HT-29 (cell line): Measurements from ENCODE around the gene MED13L. TPM values are rescaled to one million over a fixed set of nuclear protein-coding genes. Genes with fewer than 3 reads are reported as not detected.
"Not testable (repeated sequence)": the region's sequence is repeated elsewhere in the genome, so short reads cannot be mapped to it uniquely, and the experiment has no call there.

Experiments used
- DNase-seq: peaks from one replicate; pipeline ENCODE4 v3.0.0-alpha.2; 2015; ENCODE audit warnings: low spot score
- total RNA-seq: library from RNA; depleted of rRNA; stranded (reverse); fragments of >200 nt; shearing (Covaris generic); gene quantifications from 2 replicates; pipeline ENCODE4 v1.2.3, GENCODE V29; 2014

MED13L gene
- total RNA-seq, 1 experiment from 2014 or later = 23.8 TPM

GRCh38 chr12:116303929-116304328 is 26.4 kb upstream of the MED13L start:
- no peak for DNase-seq

DNA sequence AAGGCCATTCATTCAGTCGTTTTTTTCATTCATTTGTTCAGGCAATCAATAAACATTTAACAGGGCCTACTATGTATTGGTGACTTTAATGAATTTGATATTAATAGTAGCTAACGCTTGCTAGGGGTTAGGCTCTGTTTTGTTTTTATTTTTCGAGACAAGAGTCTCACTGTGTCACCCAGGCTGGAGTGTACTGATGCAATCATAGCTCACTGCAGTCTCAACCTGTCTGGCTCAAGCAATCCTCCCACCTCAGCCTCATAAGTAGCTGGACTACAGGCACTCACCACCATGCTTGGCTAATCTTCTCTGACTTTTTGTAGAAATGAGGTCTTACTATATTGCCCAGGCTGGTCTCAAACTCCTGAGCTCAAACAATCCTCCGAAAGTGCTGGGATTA is 25.6 kb upstream of the MED13L start:
- no peak for DNase-seq

GRCh38 chr12:116302166-116303058 is 24.9 kb upstream of the MED13L start:
- no peak for DNase-seq

GRCh38 chr12:116301621-116302020 is 24.1 kb upstream of the MED13L start:
- no peak for DNase-seq

- no peak for DNase-seq
Measured at GRCh38 chr12:116299665-116300328, 22.3 kb upstream of the MED13L start.

DNA sequence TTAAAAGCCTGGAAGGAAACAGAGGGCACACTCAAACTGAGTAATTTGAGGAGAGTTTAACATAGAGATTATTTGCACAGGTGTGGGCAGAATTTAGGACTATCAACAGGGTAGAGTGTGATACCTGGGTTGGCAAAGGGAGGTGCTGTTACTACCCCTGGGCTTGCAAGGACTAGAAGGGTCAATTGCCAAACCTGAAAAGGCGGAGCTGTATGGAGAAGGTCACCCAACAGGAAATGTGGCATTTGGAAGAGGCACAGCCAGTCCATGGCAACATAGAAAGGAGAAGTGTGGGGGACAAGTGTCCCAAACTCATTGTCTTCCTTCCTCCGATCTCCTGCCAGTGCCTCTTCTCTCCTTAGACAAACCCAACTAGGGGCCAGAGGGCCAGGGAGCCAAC is 21.6 kb upstream of the MED13L start:
- no peak for DNase-seq

DNA sequence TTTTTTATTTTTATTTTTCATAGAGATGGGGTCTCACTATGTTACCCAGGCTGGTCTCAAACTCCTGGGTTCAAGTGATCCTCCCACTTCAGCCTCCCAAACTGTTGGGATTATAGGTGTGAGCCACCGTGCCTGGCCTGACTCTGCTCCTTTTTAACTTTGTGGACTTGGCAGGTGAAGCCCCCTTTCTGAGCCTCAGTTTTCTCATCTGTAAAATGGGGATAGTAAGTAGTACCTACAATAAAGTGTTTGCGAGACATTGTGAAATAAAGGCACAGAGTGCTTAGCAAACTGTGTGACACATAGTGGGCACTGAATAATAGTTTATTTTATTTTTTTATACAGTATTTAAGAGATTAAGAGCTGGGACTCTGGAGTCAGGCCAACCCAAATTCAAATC is 21.1 kb upstream of the MED13L start:
- no peak for DNase-seq

DNA sequence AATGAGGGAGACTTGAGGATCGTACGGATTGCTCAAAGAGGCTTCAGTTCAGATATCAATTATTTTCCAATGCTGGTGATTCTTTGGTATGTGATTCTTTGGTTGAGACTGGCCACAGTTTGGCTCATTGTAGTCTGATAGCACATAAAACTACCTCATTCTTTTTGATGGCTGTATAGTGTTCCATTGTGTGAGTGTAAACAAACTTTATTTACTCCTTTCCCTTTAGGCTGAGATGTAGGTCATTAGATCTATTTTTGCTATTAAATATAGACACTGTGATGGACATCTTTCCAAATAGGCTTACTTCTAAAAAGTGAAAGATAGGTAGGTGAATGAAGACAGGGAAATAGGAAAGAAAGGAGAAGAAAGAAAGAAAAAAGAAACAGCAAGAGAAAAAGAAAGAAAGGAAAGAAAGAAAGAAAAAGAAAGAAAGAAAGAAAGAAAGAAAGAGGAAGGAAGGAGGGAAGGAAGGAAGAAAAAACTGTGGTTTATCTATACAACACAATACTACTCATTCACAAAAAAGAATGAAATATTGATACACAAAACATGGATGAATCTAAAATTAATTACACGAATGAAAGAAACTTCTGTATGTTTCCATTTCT is 19.8 kb upstream of the MED13L start:
- DNase-seq = no peak

GRCh38 chr12:116295327-116296263 is 18.1 kb upstream of the MED13L start:
- DNase-seq = no peak

GRCh38 chr12:116294454-116295165 is 17.1 kb upstream of the MED13L start:
- no peak for DNase-seq

DNA sequence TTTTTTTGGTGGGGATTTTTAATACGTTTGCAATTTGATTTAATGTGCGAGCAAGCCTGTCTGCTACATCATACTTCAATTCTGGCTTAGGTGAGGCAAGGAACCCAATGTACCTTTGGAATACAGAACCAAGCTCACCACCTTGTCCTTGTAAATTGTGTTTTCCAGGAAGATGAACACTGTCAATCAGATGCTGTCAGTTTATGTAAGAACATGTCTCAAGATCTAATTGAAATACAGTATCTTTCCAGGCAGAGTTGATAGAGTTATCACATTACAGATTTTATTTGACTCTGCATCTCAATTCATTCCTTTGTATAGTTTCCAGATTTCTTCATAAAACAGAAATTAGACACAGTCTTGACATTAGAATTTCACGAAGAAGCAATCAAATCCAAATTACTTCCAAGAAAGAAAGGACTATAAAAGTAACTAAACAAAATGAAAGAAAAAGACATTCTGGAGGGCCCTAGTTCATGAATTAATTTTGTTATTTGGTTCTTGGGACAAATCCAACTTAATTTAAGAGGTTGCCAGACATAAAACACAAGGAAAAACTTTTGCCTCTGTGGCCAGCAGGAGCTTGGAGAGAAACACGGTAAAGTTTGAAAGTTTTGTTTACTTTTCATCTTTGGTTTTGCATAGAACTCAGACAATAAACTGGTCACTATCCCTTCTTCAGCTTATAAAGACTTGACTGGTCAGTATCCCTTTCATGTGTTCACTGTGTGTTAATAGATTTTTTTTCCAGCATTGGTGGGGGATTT is 16.4 kb upstream of the MED13L start:
- DNase-seq = no peak

- DNase-seq = no peak
Measured at GRCh38 chr12:116291218-116291617, 13.7 kb upstream of the MED13L start.

DNA sequence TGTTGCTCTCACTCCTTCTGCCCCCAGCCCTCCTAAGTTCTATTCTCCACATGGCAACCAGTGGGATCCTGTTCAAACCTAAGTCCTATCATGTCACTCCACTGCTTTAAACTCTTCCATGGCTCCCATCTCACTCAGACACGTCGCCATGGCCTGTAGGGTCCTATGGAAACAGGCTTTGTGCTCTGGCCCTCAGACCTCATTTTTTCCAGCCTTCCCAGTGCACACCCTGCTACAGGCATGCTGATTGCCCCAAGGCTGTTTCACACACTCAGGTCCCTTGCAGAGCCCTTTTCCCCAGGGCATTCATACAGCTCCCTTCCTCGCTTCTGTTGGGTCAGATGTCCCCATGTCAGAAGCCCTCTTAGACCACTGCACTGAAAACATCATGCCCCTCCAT is 11.2 kb upstream of the MED13L start:
- DNase-seq = no peak

- no peak for DNase-seq
Measured at GRCh38 chr12:116287842-116288301, 10.4 kb upstream of the MED13L start.

DNA sequence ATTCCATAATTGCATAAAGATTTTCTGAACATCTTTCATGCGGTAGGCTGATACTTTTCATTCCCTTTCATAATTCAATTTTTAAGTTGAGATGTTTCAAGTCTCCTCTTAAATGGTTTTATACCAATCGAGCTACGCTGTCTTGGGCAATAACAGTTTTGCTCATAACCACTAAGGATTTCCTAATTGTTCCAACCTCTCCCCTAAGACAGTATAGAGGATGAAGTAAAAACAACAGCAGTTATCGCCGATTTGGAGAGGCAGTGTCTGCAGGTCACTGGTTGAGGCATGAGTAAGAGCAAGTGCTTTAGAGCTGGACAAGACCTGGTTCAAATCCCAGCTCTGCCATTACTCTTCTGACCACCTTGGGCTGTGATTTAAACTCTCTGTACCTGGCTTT is 6.9 kb upstream of the MED13L start:
- no peak for DNase-seq

DNA sequence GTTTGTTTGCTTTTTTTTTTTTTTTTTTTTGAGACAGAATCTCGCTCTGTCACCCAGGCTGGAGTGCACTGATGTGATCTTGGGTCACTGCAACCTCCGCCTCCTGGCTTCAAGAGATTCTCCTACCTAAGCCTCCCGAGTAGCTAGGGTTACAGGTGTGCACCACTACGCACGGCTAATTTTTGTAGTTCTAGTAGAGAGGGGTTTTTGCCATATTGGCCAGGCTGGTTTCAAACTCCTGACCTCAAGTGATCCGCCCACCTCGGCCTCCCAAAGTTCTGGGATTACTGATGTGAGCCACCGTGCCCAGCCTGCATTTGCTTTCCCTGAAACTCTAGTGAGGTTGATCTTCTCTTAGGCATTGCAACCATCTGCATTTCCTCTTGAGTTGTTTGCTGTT is 6.4 kb upstream of the MED13L start:
- DNase-seq = not testable (repeated sequence)

GRCh38 chr12:116282371-116283286 is 5.1 kb upstream of the MED13L start:
- no peak for DNase-seq

- DNase-seq = no peak
Measured at GRCh38 chr12:116280595-116281290, 3.2 kb upstream of the MED13L start.
